H9 (cell line): ENCODE results near the gene SF3B3. TPM values are rescaled to one million over a fixed set of nuclear protein-coding genes. Genes with fewer than 3 reads are reported as not detected.

Experiments
- DNase-seq: peaks from one replicate; pipeline ENCODE4 v3.0.0-alpha.2; 2017
- H2AFZ ChIP-seq: one replicate; pipeline ENCODE4 v1.6.1; 2013; ENCODE audit warnings: mild to moderate bottlenecking, low read length, control low read depth, moderate library complexity
- H2AK5ac ChIP-seq: 2 replicates; pipeline ENCODE4 v1.6.1; 2013; ENCODE audit warnings: low read length, control low read depth, mixed read lengths; ENCODE audit not compliant: insufficient read length
- H2BK120ac ChIP-seq: one replicate; pipeline ENCODE4 v1.6.1; 2013; ENCODE audit warnings: low read depth, mild to moderate bottlenecking, low read length, control low read depth, inconsistent platforms; ENCODE audit not compliant: poor library complexity, severe bottlenecking
- H2BK12ac ChIP-seq: 2 replicates; pipeline ENCODE4 v1.6.1; 2013; ENCODE audit warnings: low read length, control low read depth, mixed read lengths, low read depth; ENCODE audit not compliant: insufficient read length
- H2BK15ac ChIP-seq: 2 replicates; pipeline ENCODE4 v1.6.1; 2013; ENCODE audit warnings: low read depth, low read length, control low read depth
- H2BK20ac ChIP-seq: one replicate; pipeline ENCODE4 v1.6.1; 2013; ENCODE audit warnings: low read depth, mild to moderate bottlenecking, low read length, control low read depth, inconsistent platforms; ENCODE audit not compliant: poor library complexity, severe bottlenecking
- H2BK5ac ChIP-seq: 2 replicates; pipeline ENCODE4 v1.6.1; 2013; ENCODE audit warnings: low read length, control low read depth, mixed read lengths; ENCODE audit not compliant: insufficient read length
- H3K14ac ChIP-seq: 2 replicates; pipeline ENCODE4 v1.6.1; 2013; ENCODE audit warnings: low read length, control low read depth; ENCODE audit not compliant: insufficient read depth
- H3K18ac ChIP-seq: 2 replicates; pipeline ENCODE4 v1.6.1; 2013; ENCODE audit warnings: low read depth, mild to moderate bottlenecking, mixed read lengths, low read length, control low read depth; ENCODE audit not compliant: insufficient read length
- H3K23ac ChIP-seq: 2 replicates; pipeline ENCODE4 v1.6.1; 2013; ENCODE audit warnings: low read length, control low read depth, mixed read lengths, low read depth; ENCODE audit not compliant: insufficient read length
- H3K23me2 ChIP-seq: 2 replicates; pipeline ENCODE4 v1.6.1; 2013; ENCODE audit warnings: low read depth, mild to moderate bottlenecking, mixed read lengths, low read length, control low read depth; ENCODE audit not compliant: insufficient read length, poor library complexity, severe bottlenecking
- H3K27ac ChIP-seq: 2 replicates; pipeline ENCODE4 v1.5.1; 2013; ENCODE audit warnings: low read length, control low read depth, mixed read lengths, low read depth; ENCODE audit not compliant: insufficient read length
- H3K27me3 ChIP-seq: 2 replicates; pipeline ENCODE4 v1.6.1; 2013; ENCODE audit warnings: low read length, control low read depth, inconsistent platforms; ENCODE audit not compliant: insufficient read depth
- H3K4ac ChIP-seq: 2 replicates; pipeline ENCODE4 v1.6.1; 2013; ENCODE audit warnings: low read depth, mild to moderate bottlenecking, control low read depth, inconsistent platforms, low read length, moderate library complexity
- H3K4me1 ChIP-seq: 2 replicates; pipeline ENCODE4 v1.6.1; 2013; ENCODE audit warnings: low read length, control low read depth, inconsistent platforms; ENCODE audit not compliant: insufficient read depth
- H3K4me2 ChIP-seq: 2 replicates; pipeline ENCODE4 v1.6.1; 2013; ENCODE audit warnings: low read length, control low read depth, mixed read lengths; ENCODE audit not compliant: insufficient read length, insufficient read depth
- H3K56ac ChIP-seq: 2 replicates; pipeline ENCODE4 v1.6.1; 2013; ENCODE audit warnings: low read depth, mild to moderate bottlenecking, mixed read lengths, low read length, control low read depth; ENCODE audit not compliant: insufficient read length
- H3K79me1 ChIP-seq: 2 replicates; pipeline ENCODE4 v1.6.1; 2013; ENCODE audit warnings: low read depth, mild to moderate bottlenecking, moderate library complexity, low read length, control low read depth, inconsistent platforms; ENCODE audit not compliant: insufficient read depth, poor library complexity, severe bottlenecking
- H3K79me2 ChIP-seq: 2 replicates; pipeline ENCODE4 v1.6.1; 2013; ENCODE audit warnings: low read length, control low read depth, inconsistent platforms; ENCODE audit not compliant: insufficient read depth
- H3K9ac ChIP-seq: 2 replicates; pipeline ENCODE4 v1.6.1; 2013; ENCODE audit warnings: low read length, control low read depth, mixed read lengths; ENCODE audit not compliant: insufficient read length; ENCODE audit errors: extremely low read depth
- H3K9me3 ChIP-seq: one replicate; pipeline ENCODE4 v1.6.1; 2013; ENCODE audit warnings: low read depth, low read length, inconsistent platforms; ENCODE audit not compliant: control insufficient read depth
- H3T11ph ChIP-seq: one replicate; pipeline ENCODE4 v1.6.1; 2013; ENCODE audit warnings: mild to moderate bottlenecking, low read length, control low read depth, inconsistent platforms
- H4K20me1 ChIP-seq: one replicate; pipeline ENCODE4 v1.6.1; 2013; ENCODE audit not compliant: control insufficient read depth, insufficient read length, insufficient read depth
- H4K5ac ChIP-seq: 2 replicates; pipeline ENCODE4 v1.6.1; 2013; ENCODE audit warnings: low read depth, mild to moderate bottlenecking, mixed read lengths, low read length, control low read depth; ENCODE audit not compliant: insufficient read length
- H4K8ac ChIP-seq: replicated peaks from 2 replicates; pipeline ENCODE4 v1.6.1; 2013; ENCODE audit warnings: low read length, control low read depth, mixed read lengths, low read depth; ENCODE audit not compliant: insufficient read length
- H4K91ac ChIP-seq: 2 replicates; pipeline ENCODE4 v1.6.1; 2013; ENCODE audit warnings: low read depth, mild to moderate bottlenecking, moderate library complexity, mixed read lengths, low read length, control low read depth; ENCODE audit not compliant: insufficient read length
- H3K27ac Mint-ChIP-seq, 3 experiments: 2 replicates in 2 of 3; 3 replicates in 1 of 3; pipeline ENCODE4 v1.8.0; 2020 to 2021; ENCODE audit warnings: mixed read lengths in 3 of 3, mild to moderate bottlenecking in 1 of 3, moderate library complexity in 1 of 3
- H3K27me3 Mint-ChIP-seq: 2 replicates; pipeline ENCODE4 v1.8.0; 2021; ENCODE audit warnings: low read depth, mild to moderate bottlenecking, moderate library complexity, mixed read lengths
- H3K36me3 Mint-ChIP-seq, 3 experiments: 2 replicates in 2 of 3; 3 replicates in 1 of 3; pipeline ENCODE4 v1.8.0; 2020 to 2021; ENCODE audit warnings: low read depth in 3 of 3, mixed read lengths in 3 of 3; ENCODE audit not compliant: insufficient read depth in 1 of 3
- H3K4me1 Mint-ChIP-seq, 2 experiments: 2 replicates each; pipeline ENCODE4 v1.8.0; 2020; ENCODE audit warnings: mixed read lengths in 2 of 2
- H3K4me3 Mint-ChIP-seq, 2 experiments: 2 replicates in 1 of 2; 3 replicates in 1 of 2; pipeline ENCODE4 v1.8.0; 2020 to 2021; ENCODE audit warnings: mild to moderate bottlenecking in 2 of 2, mixed read lengths in 2 of 2, moderate library complexity in 1 of 2
- H3K9me3 Mint-ChIP-seq, 2 experiments: 2 replicates in 1 of 2; 3 replicates in 1 of 2; pipeline ENCODE4 v1.8.0; 2020; ENCODE audit warnings: mild to moderate bottlenecking in 2 of 2, mixed read lengths in 2 of 2, moderate library complexity in 1 of 2
- CTCF ChIP-seq: fragments of 200-600 bp; sonication (generic); conservative IDR thresholded peaks from 3 replicates; pipeline ENCODE4 v1.8.0; 2021; ENCODE audit warnings: antibody characterized with exemption, mild to moderate bottlenecking
- WGBS: extraction: QIAGEN DNeasy Blood & Tissue Kit; methylation state at CpG from one replicate; pipeline ENCODE4 v1.1.7; 2013; ENCODE audit warnings: missing lambda C conversion rate, low lambda C conversion rate, mixed read lengths; ENCODE audit not compliant: insufficient read length; ENCODE audit errors: extremely low coverage; 5-methylcytosine and 5-hydroxymethylcytosine counted together
- total RNA-seq: library from RNA; stranded (reverse); gene quantifications from 2 replicates; pipeline ENCODE4 v1.2.1, GENCODE V29; 2021

Gene SF3B3
- total RNA-seq, 1 experiment from 2014 or later, result 493 TPM

DNA sequence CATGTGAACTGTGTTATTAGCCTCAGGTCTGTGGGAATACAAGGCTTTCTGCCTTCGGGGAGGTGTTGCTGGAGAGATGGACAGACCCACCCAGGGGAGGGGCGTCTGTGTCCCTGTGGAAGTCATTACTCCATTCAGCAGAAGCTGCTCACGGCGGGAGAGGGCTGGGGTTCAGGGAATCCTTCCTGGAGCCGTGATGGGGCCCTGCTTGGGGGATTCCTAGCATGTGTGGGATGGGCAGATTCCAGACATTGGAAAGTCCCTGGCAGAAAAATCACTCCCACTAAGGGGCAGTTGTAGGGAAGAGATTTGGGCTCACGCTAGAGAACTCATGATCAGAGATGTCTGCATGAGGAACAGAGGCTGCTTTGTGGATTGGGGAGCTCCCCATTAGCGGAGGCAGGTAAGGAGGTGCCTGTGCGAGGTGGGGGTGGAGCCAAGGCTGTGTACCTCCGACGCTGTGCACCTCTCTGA, 66.4 kb downstream of the SF3B3 start:
- Histone ChIP-seq H3K4ac (no peak overlapping the region), H2BK15ac (no peak overlapping the region), H3K14ac (no peak overlapping the region), H3K9ac (no peak overlapping the region), H3K4me1 (no peaks in the 10 kb centered on the region), H3T11ph (no peak overlapping the region), H3K27ac (no peak overlapping the region), H4K8ac (no peak overlapping the region), H3K23me2 (no peaks in the 10 kb centered on the region), H3K56ac (no peak overlapping the region), H4K91ac (no peak overlapping the region), H3K79me2 (no peaks in the 10 kb centered on the region), H2BK5ac (no peak overlapping the region), H2BK12ac (no peak overlapping the region), H2AK5ac (no peak overlapping the region), H3K79me1 (no peaks in the 10 kb centered on the region), H3K18ac (no peak overlapping the region), H3K9me3 (no peaks in the 10 kb centered on the region), H2BK120ac (no peak overlapping the region), H2BK20ac (no peak overlapping the region), H3K27me3 (no peaks in the 10 kb centered on the region), H3K4me2 (no peak overlapping the region), H3K23ac (no peak overlapping the region), H2AFZ (no peak overlapping the region), H4K5ac (no peak overlapping the region), H4K20me1 (no peaks in the 10 kb centered on the region)
- peak overlapping the region in 1 of 3 experiments; percentile 65; a peak in 2 of 7 replicates for H3K27ac Mint-ChIP-seq
- H3K27me3 Mint-ChIP-seq, result peaks cover 3% of the 10 kb centered on the region
- WGBS, result no CpG with 5 or more reads among the region's 10 CpGs
- DNase-seq, result no peak
- no peaks in the 10 kb centered on the region for H3K9me3 Mint-ChIP-seq
- H3K4me1 Mint-ChIP-seq, result peaks cover 3 to 11% of the 10 kb centered on the region in 2 experiments; a peak in 3 of 4 replicates
- no peaks in the 10 kb centered on the region for H3K36me3 Mint-ChIP-seq
- TF ChIP-seq CTCF, result no peak
- H3K4me3 Mint-ChIP-seq, result no peak overlapping the region
